ENCODE measurements around the gene TMPRSS13.
A peak's percentile ranks its signal among the peaks of the same experiment; 100 is the strongest.

TMPRSS13 gene

DNA sequence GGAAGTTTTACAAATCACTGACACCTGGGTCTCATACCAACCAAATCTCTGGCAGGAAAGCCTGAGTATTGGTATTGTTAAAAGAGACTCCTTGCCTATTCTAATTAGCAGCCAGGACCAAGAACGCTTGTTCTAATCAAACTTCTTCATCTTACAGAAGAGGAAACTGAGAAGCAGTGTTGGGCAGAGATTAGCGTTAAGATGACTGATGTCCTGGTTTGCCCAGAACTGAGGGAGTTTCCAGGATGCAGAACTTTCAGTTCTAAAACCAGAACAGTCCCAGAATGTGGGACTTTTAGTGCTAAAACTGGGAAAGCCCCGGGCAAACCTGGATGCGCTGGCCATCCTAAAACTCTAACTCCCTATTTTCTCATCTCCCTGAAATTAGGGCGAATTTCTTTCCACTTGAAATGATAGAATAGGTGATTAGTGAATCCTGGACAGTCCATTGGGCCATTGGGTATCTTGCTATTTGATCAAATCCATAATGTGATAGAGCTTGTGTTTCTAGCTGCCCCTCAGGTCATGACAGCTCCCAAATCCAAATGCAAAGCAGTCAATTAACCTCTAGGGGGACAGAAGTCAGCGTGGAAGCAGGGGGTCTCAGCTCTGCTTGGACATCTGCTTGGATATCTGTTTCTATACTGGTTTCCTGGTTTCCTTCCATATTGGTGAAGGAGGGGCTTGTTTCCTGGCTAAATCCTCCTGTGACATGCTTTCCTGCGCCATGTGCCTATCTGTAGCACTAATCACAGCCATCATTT lies 16.0 kb upstream of the TMPRSS13 start:
- Histone ChIP-seq H3K4me1 (ENCODE audit: insufficient read depth, poor library complexity, severe bottlenecking) (peaks cover 4% of the 10 kb centered on the region), H3K4me3 (ENCODE audit: severe bottlenecking) (no peak overlapping the region), H3K27ac (ENCODE audit: poor library complexity, severe bottlenecking) (no peak overlapping the region), H3K9me3 (ENCODE audit: severe bottlenecking) (no peaks in the 10 kb centered on the region), H3K36me3 (ENCODE audit: low read depth) (no peaks in the 10 kb centered on the region), H3K27me3 (ENCODE audit: insufficient read depth, poor library complexity, severe bottlenecking) (no peaks in the 10 kb centered on the region)
- no peak for DNase-seq (ENCODE audit: low spot score)
- no peak for ATAC-seq (ENCODE audit: low read depth)
- TF ChIP-seq, protein P1, sequence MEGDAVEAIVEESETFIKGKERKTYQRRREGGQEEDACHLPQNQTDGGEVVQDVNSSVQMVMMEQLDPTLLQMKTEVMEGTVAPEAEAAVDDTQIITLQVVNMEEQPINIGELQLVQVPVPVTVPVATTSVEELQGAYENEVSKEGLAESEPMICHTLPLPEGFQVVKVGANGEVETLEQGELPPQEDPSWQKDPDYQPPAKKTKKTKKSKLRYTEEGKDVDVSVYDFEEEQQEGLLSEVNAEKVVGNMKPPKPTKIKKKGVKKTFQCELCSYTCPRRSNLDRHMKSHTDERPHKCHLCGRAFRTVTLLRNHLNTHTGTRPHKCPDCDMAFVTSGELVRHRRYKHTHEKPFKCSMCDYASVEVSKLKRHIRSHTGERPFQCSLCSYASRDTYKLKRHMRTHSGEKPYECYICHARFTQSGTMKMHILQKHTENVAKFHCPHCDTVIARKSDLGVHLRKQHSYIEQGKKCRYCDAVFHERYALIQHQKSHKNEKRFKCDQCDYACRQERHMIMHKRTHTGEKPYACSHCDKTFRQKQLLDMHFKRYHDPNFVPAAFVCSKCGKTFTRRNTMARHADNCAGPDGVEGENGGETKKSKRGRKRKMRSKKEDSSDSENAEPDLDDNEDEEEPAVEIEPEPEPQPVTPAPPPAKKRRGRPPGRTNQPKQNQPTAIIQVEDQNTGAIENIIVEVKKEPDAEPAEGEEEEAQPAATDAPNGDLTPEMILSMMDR (IDR thresholded peaks at IDR 0.05; ENCODE audit: poor library complexity, severe bottlenecking) = no peak

DNA sequence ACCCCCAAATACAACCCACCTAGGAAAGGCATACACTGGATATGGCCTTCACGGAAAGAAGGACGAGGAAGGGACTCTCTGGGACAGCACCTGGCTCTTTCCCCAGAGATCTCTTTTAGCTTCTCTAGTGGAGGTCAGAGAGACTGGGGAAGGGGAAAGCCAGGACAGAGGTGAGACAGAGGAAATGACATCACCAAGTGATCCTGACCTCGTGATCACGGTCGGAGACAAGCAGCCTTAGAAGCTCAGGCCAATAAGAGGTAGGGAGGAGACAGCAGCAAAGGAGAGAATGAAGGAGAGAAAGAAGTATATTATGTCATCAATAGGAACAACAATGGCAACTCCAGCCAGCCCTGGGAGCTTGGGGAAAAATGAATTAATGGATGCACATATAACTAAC lies 15.4 kb upstream of the TMPRSS13 start:
- Histone ChIP-seq H3K4me3 (ENCODE audit: severe bottlenecking) (no peak overlapping the region), H3K36me3 (ENCODE audit: low read depth) (no peaks in the 10 kb centered on the region), H3K9me3 (ENCODE audit: severe bottlenecking) (no peaks in the 10 kb centered on the region), H3K4me1 (ENCODE audit: insufficient read depth, poor library complexity, severe bottlenecking) (peaks cover 4% of the 10 kb centered on the region), H3K27ac (ENCODE audit: poor library complexity, severe bottlenecking) (no peak overlapping the region), H3K27me3 (ENCODE audit: insufficient read depth, poor library complexity, severe bottlenecking) (no peaks in the 10 kb centered on the region)
- no peak for ATAC-seq (ENCODE audit: low read depth)
- TF ChIP-seq, protein P1 (IDR thresholded peaks at IDR 0.05; ENCODE audit: poor library complexity, severe bottlenecking) = no peak
- DNase-seq (ENCODE audit: low spot score) = no peak

DNA sequence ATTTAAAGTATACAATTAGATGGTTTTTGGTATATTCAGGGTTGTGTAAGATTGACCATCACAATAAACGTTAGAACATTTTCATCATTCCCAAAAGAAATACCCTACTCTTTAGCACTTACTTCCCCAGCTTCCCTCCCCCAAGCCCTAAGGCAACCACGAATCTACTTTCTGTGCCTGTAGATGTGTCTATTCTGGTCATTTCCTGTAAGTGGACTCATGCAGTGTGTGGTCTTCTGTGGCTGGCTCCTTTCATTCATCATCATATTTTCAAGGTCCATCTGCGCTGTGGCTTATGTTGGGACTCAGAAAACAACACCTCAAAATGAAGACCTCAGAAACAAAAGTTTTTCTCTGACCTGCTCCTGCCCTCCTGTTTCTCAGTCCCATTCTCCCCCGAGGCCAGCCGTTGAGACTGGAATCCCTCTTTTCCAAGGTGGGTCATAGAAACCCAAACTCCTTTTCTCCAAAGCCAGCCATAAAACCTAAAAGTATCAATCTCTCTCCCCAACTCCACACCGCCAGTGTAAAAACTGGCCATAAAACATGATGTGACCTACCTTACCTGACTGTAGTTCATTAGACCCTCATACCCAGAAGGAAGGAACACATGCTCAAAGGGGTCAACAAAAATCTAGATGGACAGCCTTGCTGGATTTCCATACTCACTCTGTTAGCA lies 12.9 kb upstream of the TMPRSS13 start:
- DNase-seq (ENCODE audit: low spot score) = no peak
- Histone ChIP-seq H3K4me1 (ENCODE audit: insufficient read depth, poor library complexity, severe bottlenecking) (peaks cover 4% of the 10 kb centered on the region), H3K4me3 (ENCODE audit: severe bottlenecking) (no peak overlapping the region), H3K27ac (ENCODE audit: poor library complexity, severe bottlenecking) (no peak overlapping the region), H3K36me3 (ENCODE audit: low read depth) (no peaks in the 10 kb centered on the region), H3K9me3 (ENCODE audit: severe bottlenecking) (no peaks in the 10 kb centered on the region), H3K27me3 (ENCODE audit: insufficient read depth, poor library complexity, severe bottlenecking) (no peaks in the 10 kb centered on the region)
- no peak for ATAC-seq (ENCODE audit: low read depth)
- TF ChIP-seq, protein P1 (IDR thresholded peaks at IDR 0.05; ENCODE audit: poor library complexity, severe bottlenecking) = no peak

DNA sequence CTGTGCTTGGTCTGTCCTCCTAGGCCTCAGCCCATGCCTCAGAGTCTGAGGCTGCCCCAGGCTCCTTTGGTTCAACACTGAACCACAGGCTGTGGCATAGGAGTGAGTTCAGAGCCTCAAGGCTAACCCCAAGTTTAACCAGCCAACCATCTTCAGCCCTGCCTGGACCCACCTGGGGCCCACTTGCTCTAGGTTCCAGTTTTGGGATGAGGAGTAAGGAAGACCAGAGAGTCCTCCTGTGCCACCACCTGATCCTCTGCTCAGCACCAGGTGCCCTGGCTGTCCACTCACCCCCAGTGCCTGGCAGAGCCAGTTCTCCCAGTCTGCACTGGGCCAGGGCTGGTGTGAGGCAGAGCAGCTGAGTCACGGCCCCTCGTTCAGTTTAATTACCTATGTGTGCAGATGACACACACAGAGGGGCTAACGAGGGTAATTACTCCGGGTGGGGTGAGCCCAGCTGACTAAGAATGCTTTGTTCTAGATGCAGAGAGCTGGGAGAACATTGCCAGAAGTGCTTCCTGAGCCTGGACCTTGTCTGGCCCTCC lies 12.0 kb upstream of the TMPRSS13 start:
- TF ChIP-seq, protein P1 (IDR thresholded peaks at IDR 0.05; ENCODE audit: poor library complexity, severe bottlenecking) = no peak
- ATAC-seq (ENCODE audit: low read depth) = peak; percentile 67
- Histone ChIP-seq H3K27ac (ENCODE audit: poor library complexity, severe bottlenecking) (no peak overlapping the region), H3K36me3 (ENCODE audit: low read depth) (no peaks in the 10 kb centered on the region), H3K4me3 (ENCODE audit: severe bottlenecking) (no peak overlapping the region), H3K9me3 (ENCODE audit: severe bottlenecking) (no peaks in the 10 kb centered on the region), H3K27me3 (ENCODE audit: insufficient read depth, poor library complexity, severe bottlenecking) (no peaks in the 10 kb centered on the region), H3K4me1 (ENCODE audit: insufficient read depth, poor library complexity, severe bottlenecking) (no peaks in the 10 kb centered on the region)
- peak; percentile 38 for DNase-seq (ENCODE audit: low spot score)

Data from RWPE2 (cell line).